ENCODE data around the gene DUSP1. TPM values are rescaled to one million over a fixed set of nuclear protein-coding genes. Genes with fewer than 3 reads are reported as not detected.

DUSP1 gene
- total RNA-seq, 2 donors from 2014 or later, result 248 to 808 TPM

- Histone ChIP-seq H3K4me1 (peaks cover 9% of the 10 kb centered on the region), H3K27me3 (no peaks in the 10 kb centered on the region), H3K4me3 (no peak overlapping the region), H3K9me3 (no peaks in the 10 kb centered on the region), H3K27ac (no peak overlapping the region), H3K36me3 (replicated peaks in 1 of 2; ENCODE audit: insufficient read depth in 1 of 2, low read depth in 2 of 2) (no peaks in the 10 kb centered on the region)
- ATAC-seq, result no peak
- intact Hi-C loops (cut with DNase I), result no loop called here
- WGBS, 2 donors, result 86 to 88% methylated on average over 6 of the region's 6 CpGs
- DNase-seq, result no peak
- TF ChIP-seq POLR2A (IDR thresholded peaks at IDR 0.05), result no peak
- TF ChIP-seq CTCF (IDR thresholded peaks at IDR 0.05), result no peak
These were observed 31.6 kb downstream of the DUSP1 start for GRCh38 chr5:172739375-172739774.

DNA sequence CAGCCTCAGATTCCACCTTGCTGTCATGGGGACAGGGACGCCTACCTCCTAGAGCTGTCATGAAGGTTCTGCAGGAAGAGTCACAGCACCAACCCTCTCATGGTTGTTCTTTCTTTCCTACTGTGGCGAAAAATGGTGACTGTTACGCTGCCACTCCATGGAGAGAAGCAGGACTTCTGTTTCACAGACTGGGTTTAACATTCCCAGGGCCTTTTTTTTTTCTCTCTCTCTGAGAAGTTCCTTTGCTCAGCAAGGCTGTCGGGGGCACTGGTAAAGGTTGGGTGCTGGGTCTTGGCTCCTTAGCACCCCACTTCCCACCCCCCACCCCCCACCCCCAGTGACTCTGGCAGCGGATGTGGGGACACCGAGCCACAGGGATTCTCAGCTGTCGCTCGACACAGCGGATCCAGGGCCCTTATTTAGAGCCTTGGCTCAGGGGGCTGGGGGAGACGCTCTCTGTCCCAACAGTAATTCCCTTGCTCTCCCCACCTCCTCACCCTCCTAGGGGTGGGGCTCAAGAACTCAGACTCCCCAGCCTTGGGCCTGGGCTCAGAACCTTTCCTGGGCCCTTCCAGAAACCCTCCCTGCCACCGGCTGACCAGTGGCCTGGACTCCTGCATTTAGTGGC is 34.4 kb downstream of the DUSP1 start:
- Histone ChIP-seq H3K4me3 (no peak overlapping the region), H3K27ac (no peak overlapping the region), H3K4me1 (peaks cover 25% of the 10 kb centered on the region), H3K9me3 (no peaks in the 10 kb centered on the region), H3K36me3 (replicated peaks in 1 of 2; ENCODE audit: insufficient read depth in 1 of 2, low read depth in 2 of 2) (no peaks in the 10 kb centered on the region), H3K27me3 (no peaks in the 10 kb centered on the region)
- ATAC-seq (no peak), DNase-seq (no peak)
- TF ChIP-seq POLR2A (IDR thresholded peaks at IDR 0.05) (no peak), CTCF (IDR thresholded peaks at IDR 0.05) (no peak)
- intact Hi-C loops (cut with DNase I), result no loop called here
- 84 to 86% methylated on average over 9 to 11 of the region's 11 CpGs for WGBS, 2 donors

DNA sequence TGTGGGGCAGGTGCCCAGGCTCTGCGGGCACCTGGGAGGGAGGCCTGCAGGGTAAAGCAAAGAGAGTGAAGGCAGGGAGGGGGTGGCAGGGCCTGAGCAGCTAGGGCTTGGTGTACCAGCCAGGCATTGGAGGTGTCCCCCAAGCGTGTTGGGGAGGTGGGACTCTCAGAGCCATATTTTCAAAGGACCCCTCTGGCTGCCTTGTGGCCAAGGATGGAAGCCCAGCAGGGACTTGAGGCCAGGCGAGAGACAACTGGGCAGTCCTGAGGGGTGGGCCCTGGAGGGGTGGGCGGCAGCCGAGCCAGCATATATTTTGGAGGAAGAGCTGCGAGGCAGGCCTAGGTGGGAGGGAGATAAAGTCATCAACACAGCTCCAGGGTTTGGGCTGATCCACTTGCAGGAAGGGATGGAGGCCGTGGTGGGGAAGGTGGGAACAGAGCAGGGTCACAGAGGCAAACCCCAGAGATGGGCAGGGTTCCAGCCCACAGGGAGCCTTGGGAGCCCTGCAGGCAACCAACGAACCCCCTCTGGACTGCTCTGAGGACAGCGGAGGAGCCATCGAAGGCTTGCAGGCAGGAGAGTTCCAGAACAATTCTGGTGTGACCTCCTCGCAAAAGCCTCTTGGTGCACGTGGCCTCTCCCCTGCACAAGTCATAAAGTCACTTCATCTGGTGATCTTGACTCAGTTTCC is 35.7 kb downstream of the DUSP1 start:
- TF ChIP-seq POLR2A (IDR thresholded peaks at IDR 0.05) (no peak), CTCF (IDR thresholded peaks at IDR 0.05) (no peak)
- no peak for ATAC-seq
- intact Hi-C loops (cut with DNase I), result no loop called here
- H3K9me3 ChIP-seq, result no peaks in the 10 kb centered on the region
- no peak overlapping the region for H3K27ac ChIP-seq
- H3K4me1 ChIP-seq, result peaks cover 34% of the 10 kb centered on the region
- no peaks in the 10 kb centered on the region for H3K36me3 ChIP-seq (replicated peaks in 1 of 2; ENCODE audit: insufficient read depth in 1 of 2, low read depth in 2 of 2)
- 80 to 92% methylated on average over 9 to 12 of the region's 12 CpGs for WGBS, 2 donors
- H3K27me3 ChIP-seq, result no peaks in the 10 kb centered on the region
- H3K4me3 ChIP-seq, result no peak overlapping the region
- no peak for DNase-seq

GRCh38 chr5:172733974-172734346 is 37.0 kb downstream of the DUSP1 start:
- no peaks in the 10 kb centered on the region for H3K27me3 ChIP-seq
- no peak for TF ChIP-seq CTCF (IDR thresholded peaks at IDR 0.05)
- no peak for TF ChIP-seq POLR2A (IDR thresholded peaks at IDR 0.05)
- no peaks in the 10 kb centered on the region for H3K36me3 ChIP-seq (replicated peaks in 1 of 2; ENCODE audit: insufficient read depth in 1 of 2, low read depth in 2 of 2)
- H3K4me1 ChIP-seq, result peaks cover 34% of the 10 kb centered on the region
- intact Hi-C loops (cut with DNase I), result no loop called here
- 41% methylated on average over 4 of the region's 4 CpGs for WGBS, 2 donors
- H3K9me3 ChIP-seq, result no peaks in the 10 kb centered on the region
- ATAC-seq, result no peak
- H3K4me3 ChIP-seq, result no peak overlapping the region
- DNase-seq, result no peak
- peak overlapping the region; percentile 79 to 92 (median 80) for H3K27ac ChIP-seq

Measured in body of pancreas (tissue), 4 donors.